ENCODE data around the gene PITHD1.

PITHD1 gene

DNA sequence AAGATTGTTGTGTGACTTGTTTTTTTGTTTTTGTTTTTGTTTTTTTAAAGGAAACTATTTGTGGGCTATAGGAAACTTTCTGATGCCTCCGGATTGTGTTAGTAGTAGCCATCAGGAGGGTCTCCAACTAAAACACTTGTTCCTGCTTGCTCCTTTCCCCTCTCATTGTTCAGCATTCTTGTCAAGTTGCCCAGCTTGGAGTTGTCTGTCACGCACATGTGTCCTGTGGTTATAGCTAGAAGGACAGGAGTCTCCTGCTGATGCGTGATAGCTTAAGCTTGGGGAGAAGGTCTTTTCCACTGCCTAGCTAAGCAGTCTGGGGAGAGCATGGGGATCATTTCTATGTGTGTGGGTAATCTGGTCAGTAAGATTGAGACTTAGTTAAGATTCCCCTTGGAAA, 9.5 kb downstream of the PITHD1 start:
- TF ChIP-seq, protein P1, sequence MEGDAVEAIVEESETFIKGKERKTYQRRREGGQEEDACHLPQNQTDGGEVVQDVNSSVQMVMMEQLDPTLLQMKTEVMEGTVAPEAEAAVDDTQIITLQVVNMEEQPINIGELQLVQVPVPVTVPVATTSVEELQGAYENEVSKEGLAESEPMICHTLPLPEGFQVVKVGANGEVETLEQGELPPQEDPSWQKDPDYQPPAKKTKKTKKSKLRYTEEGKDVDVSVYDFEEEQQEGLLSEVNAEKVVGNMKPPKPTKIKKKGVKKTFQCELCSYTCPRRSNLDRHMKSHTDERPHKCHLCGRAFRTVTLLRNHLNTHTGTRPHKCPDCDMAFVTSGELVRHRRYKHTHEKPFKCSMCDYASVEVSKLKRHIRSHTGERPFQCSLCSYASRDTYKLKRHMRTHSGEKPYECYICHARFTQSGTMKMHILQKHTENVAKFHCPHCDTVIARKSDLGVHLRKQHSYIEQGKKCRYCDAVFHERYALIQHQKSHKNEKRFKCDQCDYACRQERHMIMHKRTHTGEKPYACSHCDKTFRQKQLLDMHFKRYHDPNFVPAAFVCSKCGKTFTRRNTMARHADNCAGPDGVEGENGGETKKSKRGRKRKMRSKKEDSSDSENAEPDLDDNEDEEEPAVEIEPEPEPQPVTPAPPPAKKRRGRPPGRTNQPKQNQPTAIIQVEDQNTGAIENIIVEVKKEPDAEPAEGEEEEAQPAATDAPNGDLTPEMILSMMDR (IDR thresholded peaks at IDR 0.05; ENCODE audit: control extremely low read depth, extremely low read depth, low read depth, missing control alignments), result no peak
- POLR2A ChIA-PET, result no interaction called here
- CTCF ChIA-PET, result interaction anchor here (1.0 to 16.4 kb wide), 7 partner anchors 10 to 129 kb away, joined by 3 to 169 read pairs (median 4); partner anchors contain the start of gene PITHD1
- DNase-seq (ENCODE audit: extremely low spot score), result no peak

- ChIA-PET CTCF (interaction anchor here (1.1 to 16.4 kb wide), 5 partner anchors 9 to 22 kb away, joined by 3 to 169 read pairs (median 5); partner anchors contain the start of gene PITHD1), POLR2A (interaction anchor here (0.6 kb wide), 1 partner anchor 182 kb away, joined by 3 read pairs; no protein-coding TSS in a partner anchor)
- TF ChIP-seq, protein P1 (IDR thresholded peaks at IDR 0.05; ENCODE audit: control extremely low read depth, extremely low read depth, low read depth, missing control alignments), result no peak
- DNase-seq (ENCODE audit: extremely low spot score), result no peak
These were observed 10.5 kb downstream of the PITHD1 start for GRCh38 chr1:23788695-23789094.

DNA sequence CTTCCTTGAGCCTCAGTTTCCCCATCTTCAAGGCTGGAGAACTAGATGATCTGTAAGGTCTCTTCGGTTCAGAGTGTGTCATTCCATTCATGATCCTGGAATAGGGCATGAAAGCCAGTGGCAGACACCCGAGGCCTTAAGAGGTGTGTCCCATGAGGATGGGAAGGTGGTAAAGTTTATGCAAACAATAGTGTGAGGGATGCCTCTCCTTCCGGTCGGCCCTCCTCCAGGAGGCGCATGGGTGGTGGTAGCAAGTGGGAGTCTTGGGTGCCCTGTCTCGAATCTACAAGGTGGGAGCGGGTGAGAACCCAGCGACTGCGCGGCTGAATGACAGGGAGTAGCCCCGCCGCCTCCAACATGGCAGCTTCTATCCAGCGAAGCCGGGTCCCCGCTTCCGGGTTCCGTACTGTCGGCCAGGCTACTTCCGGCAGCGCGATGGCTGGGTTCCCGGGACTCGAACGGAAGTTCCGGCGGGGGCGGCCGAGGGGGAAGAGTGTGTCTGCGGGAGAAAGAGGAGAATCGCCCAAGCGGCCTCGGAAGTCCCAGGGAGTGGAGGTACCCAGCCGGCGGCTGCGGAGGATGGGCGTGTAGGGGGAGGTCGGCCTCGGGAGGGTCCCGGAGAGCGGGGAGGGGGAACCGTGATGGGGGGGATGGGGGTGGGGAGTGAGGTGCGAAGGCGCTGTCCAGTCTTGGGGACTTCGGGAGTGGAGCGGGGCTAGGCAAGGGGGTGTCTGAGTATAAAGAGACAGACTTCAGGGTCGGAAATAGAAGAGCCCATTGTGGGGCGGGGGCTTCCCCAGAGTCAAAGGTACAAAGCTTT, 12.7 kb downstream of the PITHD1 start, which contains the start of gene LYPLA2:
Gene LYPLA2 (plus strand): TSS at position 450 of the 820 bp plus-strand sequence. CDS start 1,538 bp downstream, outside the sequence.
- CTCF ChIA-PET, result interaction anchor here (0.9 to 16.4 kb wide), 6 partner anchors 12 to 126 kb away, joined by 3 to 169 read pairs (median 6); no protein-coding TSS in a partner anchor
- POLR2A ChIA-PET, result interaction anchor here (0.9 to 2.0 kb wide), 3 partner anchors 11 to 99 kb away, joined by 3 to 6 read pairs (median 6); partner anchors contain the start of genes PITHD1 and RPL11
- TF ChIP-seq, protein P1 (IDR thresholded peaks at IDR 0.05; ENCODE audit: control extremely low read depth, extremely low read depth, low read depth, missing control alignments), result no peak
- DNase-seq (ENCODE audit: extremely low spot score), result peak; percentile 91

- CTCF ChIA-PET, result interaction anchor here (1.1 to 16.4 kb wide), 3 partner anchors 19 to 125 kb away, joined by 3 to 169 read pairs (median 11); no protein-coding TSS in a partner anchor
- DNase-seq (ENCODE audit: extremely low spot score), result peak; percentile 61
- POLR2A ChIA-PET, result interaction anchor here (0.6 to 2.0 kb wide), 3 partner anchors 10 to 25 kb away, joined by 3 to 6 read pairs (median 5); partner anchors contain the start of gene PITHD1
- TF ChIP-seq, protein P1 (IDR thresholded peaks at IDR 0.05; ENCODE audit: control extremely low read depth, extremely low read depth, low read depth, missing control alignments), result no peak
These were observed 13.4 kb downstream of the PITHD1 start for GRCh38 chr1:23791516-23792047.

- CTCF ChIA-PET, result interaction anchor here (1.1 to 16.4 kb wide), 3 partner anchors 18 to 125 kb away, joined by 3 to 169 read pairs (median 11); no protein-coding TSS in a partner anchor
- DNase-seq (ENCODE audit: extremely low spot score), result no peak
- TF ChIP-seq, protein P1 (IDR thresholded peaks at IDR 0.05; ENCODE audit: control extremely low read depth, extremely low read depth, low read depth, missing control alignments), result no peak
- POLR2A ChIA-PET, result interaction anchor here (0.6 to 2.0 kb wide), 2 partner anchors 9 to 26 kb away, joined by 5 to 6 read pairs; no protein-coding TSS in a partner anchor
These were observed 14.1 kb downstream of the PITHD1 start for GRCh38 chr1:23792151-23792945.
